ENCODE data around the gene LPIN1.
"Not testable (repeated sequence)": the region's sequence is repeated elsewhere in the genome, so short reads cannot be mapped to it uniquely, and the experiment has no call there.

GRCh38 chr2:11822359-11822745 lies 75.9 kb downstream of the LPIN1 start:
- TF ChIP-seq CTCF (IDR thresholded peaks at IDR 0.05); EZH2 (IDR thresholded peaks at IDR 0.05; ENCODE audit: borderline replicate concordance, insufficient read depth, low read depth, low read length, poor library complexity, severe bottlenecking): not testable (repeated sequence)

Data from B cell (primary cell).